IMR-90 (cell line): ENCODE measurements around the gene CENPP. TPM values are rescaled to one million over a fixed set of nuclear protein-coding genes. Genes with fewer than 3 reads are reported as not detected.

Experiments
- ATAC-seq: fragments of 200-7000 bp; cut with Tn5 transposase; 2 replicates; pipeline ENCODE4 v1.9.1; 2020; ENCODE audit warnings: low read depth, mild to moderate bottlenecking, moderate library complexity
- BruUV-seq: library from RNA; stranded (reverse); fragments of 400-500 nt; replicated peaks from 2 replicates; lab custom pipeline; 2021; lab: Mats Ljungman, UMichigan
- CTCF ChIA-PET: fragments of 300-600 bp; formaldehyde crosslinking; extraction: SDS; loops from one replicate; lab custom pipeline; 2021; ENCODE audit warnings: antibody characterized with exemption; lab: Yijun Ruan, JAX
- POLR2A ChIA-PET: fragments of 300-600 bp; sonication (Branson Sonifier 250); formaldehyde crosslinking; loops from one replicate; lab custom pipeline; 2022; ENCODE audit warnings: antibody characterized with exemption; ENCODE audit not compliant: unreplicated experiment; lab: Charles Lee
- DNase-seq: peaks from one replicate; pipeline ENCODE4 v3.0.0; 2013
- H2AFZ ChIP-seq: replicated peaks from 2 replicates; pipeline ENCODE3; 2013; ENCODE audit warnings: low read length, mild to moderate bottlenecking; ENCODE audit not compliant: poor library complexity
- H2AK5ac ChIP-seq: 2 replicates; pipeline ENCODE4 v1.6.1; 2013; ENCODE audit warnings: low read depth, low read length, inconsistent platforms
- H2AK9ac ChIP-seq: replicated peaks from 2 replicates; pipeline ENCODE3; 2013; ENCODE audit warnings: mild to moderate bottlenecking, low read depth, low read length, moderate library complexity; ENCODE audit not compliant: poor library complexity
- H2BK120ac ChIP-seq: 2 replicates; pipeline ENCODE4 v1.6.1; 2013; ENCODE audit warnings: low read depth, low read length, inconsistent platforms
- H2BK15ac ChIP-seq: 3 replicates; pipeline ENCODE4 v1.6.1; 2013; ENCODE audit warnings: low read depth, low read length, inconsistent platforms
- H2BK20ac ChIP-seq: 2 replicates; pipeline ENCODE4 v1.6.1; 2013; ENCODE audit warnings: low read depth, mild to moderate bottlenecking, inconsistent platforms, low read length, moderate library complexity
- H2BK5ac ChIP-seq: 2 replicates; pipeline ENCODE4 v1.6.1; 2013; ENCODE audit warnings: mild to moderate bottlenecking, low read depth, low read length, inconsistent platforms; ENCODE audit not compliant: poor library complexity, severe bottlenecking
- H3K14ac ChIP-seq: replicated peaks from 2 replicates; pipeline ENCODE4 v1.6.1; 2013; ENCODE audit warnings: low read depth, low read length, inconsistent platforms
- H3K18ac ChIP-seq: 2 replicates; pipeline ENCODE4 v1.6.1; 2013; ENCODE audit warnings: low read depth, low read length, control low read depth
- H3K23ac ChIP-seq: 2 replicates; pipeline ENCODE4 v1.6.1; 2013; ENCODE audit warnings: low read depth, low read length, inconsistent platforms
- H3K27ac ChIP-seq: 2 replicates; pipeline ENCODE4 v1.5.1; 2013; ENCODE audit warnings: mild to moderate bottlenecking, control low read depth, low read length; ENCODE audit not compliant: insufficient read depth
- H3K27me3 ChIP-seq: 2 replicates; pipeline ENCODE4 v1.6.1; 2013; ENCODE audit warnings: low read length; ENCODE audit not compliant: control insufficient read depth, insufficient read depth
- H3K36me3 ChIP-seq: 2 replicates; pipeline ENCODE4 v1.6.1; 2013; ENCODE audit warnings: low read length, mixed read lengths; ENCODE audit not compliant: control insufficient read depth, insufficient read depth
- H3K4ac ChIP-seq: 2 replicates; pipeline ENCODE4 v1.6.1; 2013; ENCODE audit warnings: low read depth, low read length, inconsistent platforms
- H3K4me1 ChIP-seq: 2 replicates; pipeline ENCODE4 v1.6.1; 2013; ENCODE audit warnings: low read length, mixed read lengths; ENCODE audit not compliant: control insufficient read depth, insufficient read depth
- H3K4me2 ChIP-seq: 2 replicates; pipeline ENCODE4 v1.6.1; 2013; ENCODE audit warnings: low read depth, mild to moderate bottlenecking, control low read depth, low read length, moderate library complexity
- H3K4me3 ChIP-seq: 2 replicates; pipeline ENCODE4 v1.5.1; 2013; ENCODE audit warnings: low read depth, mild to moderate bottlenecking, control low read depth, low read length, moderate library complexity; ENCODE audit not compliant: insufficient read depth
- H3K56ac ChIP-seq: 2 replicates; pipeline ENCODE4 v1.6.1; 2013; ENCODE audit warnings: low read length, inconsistent platforms; ENCODE audit not compliant: insufficient read depth; ENCODE audit errors: extremely low read depth
- H3K79me1 ChIP-seq, 2 experiments: 2 replicates each; pipeline ENCODE4 v1.6.1; 2013; ENCODE audit warnings: low read length in 2 of 2, inconsistent platforms in 1 of 2, low read depth in 1 of 2
- H3K9ac ChIP-seq: 2 replicates; pipeline ENCODE4 v1.6.1; 2013; ENCODE audit warnings: low read depth, low read length, control low read depth
- H3K9me1 ChIP-seq: 2 replicates; pipeline ENCODE4 v1.6.1; 2013; ENCODE audit warnings: low read length, inconsistent platforms; ENCODE audit not compliant: insufficient read depth
- H3K9me3 ChIP-seq: 2 replicates; pipeline ENCODE4 v1.6.1; 2013; ENCODE audit warnings: low read length; ENCODE audit not compliant: control insufficient read depth, insufficient read depth
- H4K20me1 ChIP-seq: 2 replicates; pipeline ENCODE4 v1.6.1; 2013; ENCODE audit warnings: low read length, inconsistent platforms; ENCODE audit not compliant: insufficient read depth
- H4K5ac ChIP-seq: 2 replicates; pipeline ENCODE4 v1.6.1; 2013; ENCODE audit warnings: mild to moderate bottlenecking, low read depth, low read length, control low read depth
- H4K8ac ChIP-seq, 2 experiments: 2 replicates each; pipeline ENCODE4 v1.6.1; 2013; ENCODE audit warnings: low read depth in 2 of 2, low read length in 2 of 2, control low read depth in 1 of 2, inconsistent platforms in 1 of 2
- H4K91ac ChIP-seq: 2 replicates; pipeline ENCODE4 v1.6.1; 2013; ENCODE audit warnings: low read depth, low read length, inconsistent platforms; ENCODE audit not compliant: insufficient read depth
- BHLHE40 ChIP-seq: fragments of 150-350 bp; IDR thresholded peaks from 2 replicates; pipeline ENCODE4 v1.6.1; 2016; ENCODE audit warnings: mild to moderate bottlenecking, low read depth, low read length
- CEBPB ChIP-seq: IDR thresholded peaks from 2 replicates; pipeline ENCODE4 v1.6.1; 2012; ENCODE audit warnings: low read depth, low read length, improper control_type of control experiment
- CHD1 ChIP-seq: IDR thresholded peaks from 2 replicates; pipeline ENCODE4 v1.6.1; 2012; ENCODE audit warnings: low read depth, low read length, improper control_type of control experiment
- CTCF ChIP-seq: conservative IDR thresholded peaks from 2 replicates; pipeline ENCODE4 v1.5.1; 2012; ENCODE audit warnings: mild to moderate bottlenecking, low read depth, low read length, improper control_type of control experiment
- ELK1 ChIP-seq: fragments of 150-350 bp; IDR thresholded peaks from 2 replicates; pipeline ENCODE4 v1.6.1; 2016; ENCODE audit warnings: low read depth, mild to moderate bottlenecking, low read length, moderate library complexity, borderline replicate concordance
- FOS ChIP-seq: fragments of 150-350 bp; IDR thresholded peaks from 2 replicates; pipeline ENCODE4 v1.6.1; 2016; ENCODE audit warnings: low read depth, low read length
- MAFK ChIP-seq: IDR thresholded peaks from 2 replicates; pipeline ENCODE4 v1.6.1; 2012; ENCODE audit warnings: low read depth, low read length, improper control_type of control experiment
- MAZ ChIP-seq: IDR thresholded peaks from 2 replicates; pipeline ENCODE4 v1.6.1; 2012; ENCODE audit warnings: low read depth, mild to moderate bottlenecking, low read length, improper control_type of control experiment, moderate library complexity, borderline replicate concordance
- MXI1 ChIP-seq: IDR thresholded peaks from 2 replicates; pipeline ENCODE4 v1.6.1; 2012; ENCODE audit warnings: low read depth, mild to moderate bottlenecking, low read length, moderate library complexity, borderline replicate concordance
- NFE2L2 ChIP-seq: fragments of 150-350 bp; IDR thresholded peaks from 2 replicates; pipeline ENCODE4 v1.6.1; 2016; ENCODE audit warnings: low read depth, mild to moderate bottlenecking, low read length
- POLR2A ChIP-seq: IDR thresholded peaks from 2 replicates; pipeline ENCODE4 v1.6.1; 2012; ENCODE audit warnings: mild to moderate bottlenecking, low read depth, low read length
- RAD21 ChIP-seq: IDR thresholded peaks from 2 replicates; pipeline ENCODE4 v1.6.1; 2012; ENCODE audit warnings: low read length, improper control_type of control experiment
- RCOR1 ChIP-seq: IDR thresholded peaks from 2 replicates; pipeline ENCODE4 v1.6.1; 2012; ENCODE audit warnings: mild to moderate bottlenecking, low read length, improper control_type of control experiment; ENCODE audit not compliant: insufficient replicate concordance
- RFX5 ChIP-seq: IDR thresholded peaks from 2 replicates; pipeline ENCODE4 v1.8.0; 2012; ENCODE audit warnings: low read depth, mild to moderate bottlenecking, low read length, moderate library complexity
- SMC3 ChIP-seq: fragments of 150-350 bp; IDR thresholded peaks from 2 replicates; pipeline ENCODE4 v1.6.1; 2016; ENCODE audit warnings: low read depth, mild to moderate bottlenecking, antibody characterized with exemption, low read length, moderate library complexity
- USF2 ChIP-seq: fragments of 150-350 bp; IDR thresholded peaks from 2 replicates; pipeline ENCODE4 v1.6.1; 2017; ENCODE audit warnings: mild to moderate bottlenecking, antibody characterized with exemption, low read length, low read depth
- WGBS, 2 experiments: methylation state at CpG; one replicate each; pipeline versions ENCODE4 v1.1.5 to v1.1.7; 2013; ENCODE audit warnings: missing lambda C conversion rate in 2 of 2; ENCODE audit not compliant: insufficient read length in 1 of 2; ENCODE audit errors: extremely low coverage in 2 of 2; 5-methylcytosine and 5-hydroxymethylcytosine counted together
- dilution Hi-C: fragments of 300-500 bp; cut with HindIII; formaldehyde crosslinking; loops from one replicate; pipeline ENCODE4 v1.14.3; 2018; ENCODE audit warnings: low sequenced_read_pairs; ENCODE audit not compliant: unreplicated experiment
- in situ Hi-C: fragments of 300-500 bp; cut with MboI; formaldehyde crosslinking; loops from 3 replicates; pipeline ENCODE4 v1.14.3; 2019; ENCODE audit warnings: low sequenced_read_pairs, inconsistent platforms, mixed read lengths
- intact Hi-C: fragments of 100-400 bp; cut with micrococcal nuclease; formaldehyde crosslinking; loops from 2 replicates; pipeline ENCODE4 v1.10.0; 2022
- polyA plus RNA-seq, 3 experiments: library from polyadenylated mRNA; depleted of rRNA; stranded (reverse); fragments of >200 nt; gene quantifications; 2 replicates each; pipeline ENCODE4 v1.2.3, GENCODE V29; 2012; ENCODE audit warnings: low replicate concordance in 1 of 3
- total RNA-seq: library from RNA; depleted of rRNA; stranded (reverse); fragments of >200 nt; gene quantifications from 2 replicates; pipeline ENCODE4 v1.2.3, GENCODE V29; 2012

CENPP gene
- total and polyA plus RNA-seq, 2 of the 4 experiments (the other 2 are of a cell fraction) = 1.4 to 2.0 TPM

- no peak overlapping the region for H2BK120ac ChIP-seq
- H3K36me3 ChIP-seq = peaks cover 62% of the 10 kb centered on the region
- H3K18ac ChIP-seq = no peak overlapping the region
- WGBS, 2 experiments = no CpG with 5 or more reads among the region's 9 CpGs
- no peak overlapping the region for H3K56ac ChIP-seq
- no peak overlapping the region for H2BK20ac ChIP-seq
- no peak overlapping the region for H3K9ac ChIP-seq
- ATAC-seq = no peak
- intact Hi-C loops (no loop called here), in situ Hi-C loops (loop anchor here (5.0 to 10.0 kb wide), 3 partner anchors 205 to 505 kb away; partner anchors contain the start of genes CENPP and NOL8), dilution Hi-C loops (no loop called here)
- H3K4me2 ChIP-seq = no peak overlapping the region
- no peak overlapping the region for H3K27ac ChIP-seq
- H4K91ac ChIP-seq = no peak overlapping the region
- no peaks in the 10 kb centered on the region for H3K27me3 ChIP-seq
- BruUV-seq = no TSS peak
- no peak overlapping the region for H2BK15ac ChIP-seq
- H4K20me1 ChIP-seq = no peaks in the 10 kb centered on the region
- no peak overlapping the region for H3K23ac ChIP-seq
- H3K79me1 ChIP-seq = peaks cover 8 to 19% of the 10 kb centered on the region in 2 experiments
- no peak for TF ChIP-seq BHLHE40
- TF ChIP-seq MAFK = no peak
- TF ChIP-seq RCOR1 = no peak
- no peak for TF ChIP-seq CTCF
- no peak for TF ChIP-seq MXI1
- TF ChIP-seq RFX5 = no peak
- no peak for TF ChIP-seq ELK1
- no peak for TF ChIP-seq SMC3
- no peak for TF ChIP-seq USF2
- no peak for TF ChIP-seq CEBPB
- TF ChIP-seq FOS = no peak
- no peak for TF ChIP-seq POLR2A
- TF ChIP-seq RAD21 = no peak
- TF ChIP-seq CHD1 = no peak
- TF ChIP-seq NFE2L2 = no peak
- TF ChIP-seq MAZ = no peak
- no peak overlapping the region for H2AK9ac ChIP-seq
- ChIA-PET CTCF (no interaction called here), POLR2A (no interaction called here)
- H2BK5ac ChIP-seq = no peak overlapping the region
- H3K9me1 ChIP-seq = peaks cover 3% of the 10 kb centered on the region; the same call in 1 of the 2 replicates
- no peak overlapping the region for H2AK5ac ChIP-seq
- H4K5ac ChIP-seq = no peak overlapping the region
- H3K4ac ChIP-seq = no peak overlapping the region
- no peak overlapping the region for H2AFZ ChIP-seq
- no peak overlapping the region for H3K4me3 ChIP-seq
- no peak overlapping the region for H4K8ac ChIP-seq
- H3K4me1 ChIP-seq = no peaks in the 10 kb centered on the region
- H3K9me3 ChIP-seq = no peaks in the 10 kb centered on the region
- no peak for DNase-seq
- H3K14ac ChIP-seq = no peak overlapping the region
These were observed 314.1 kb downstream of the CENPP start for GRCh38 chr9:92639791-92640271.
